HEK293 (cell line): ENCODE results near the gene ANGEL1.

Experiments used
- CTCF ChIP-seq: fragments of 450-650 bp; formaldehyde crosslinking; IDR thresholded peaks from 2 replicates; pipeline ENCODE4 v1.5.1; 2016; ENCODE audit warnings: missing biosample characterization, missing genetic modification characterization
- SCRT1 ChIP-seq: fragments of 450-650 bp; formaldehyde crosslinking; IDR thresholded peaks from 2 replicates; pipeline ENCODE4 v1.5.1; 2016; ENCODE audit warnings: missing biosample characterization, missing genetic modification characterization, borderline replicate concordance
- ZBTB21 ChIP-seq: fragments of 450-650 bp; formaldehyde crosslinking; IDR thresholded peaks from 2 replicates; pipeline ENCODE4 v1.5.1; 2017; ENCODE audit warnings: missing biosample characterization, missing genetic modification characterization
- ZBTB7A ChIP-seq: fragments of 450-650 bp; formaldehyde crosslinking; IDR thresholded peaks from 2 replicates; pipeline ENCODE4 v1.5.1; 2016; ENCODE audit warnings: low read depth, missing biosample characterization, missing genetic modification characterization
- ZFP3 ChIP-seq: fragments of 450-650 bp; formaldehyde crosslinking; IDR thresholded peaks from 2 replicates; pipeline ENCODE4 v1.5.1; 2016; ENCODE audit warnings: low read depth, missing biosample characterization, missing genetic modification characterization
- ZNF112 ChIP-seq: fragments of 450-650 bp; formaldehyde crosslinking; IDR thresholded peaks from 2 replicates; pipeline ENCODE4 v1.5.0; 2017; ENCODE audit warnings: missing biosample characterization, missing genetic modification characterization
- ZNF280D ChIP-seq: fragments of 450-650 bp; formaldehyde crosslinking; IDR thresholded peaks from 2 replicates; pipeline ENCODE4 v1.5.1; 2016; ENCODE audit warnings: missing biosample characterization, missing genetic modification characterization
- ZNF350 ChIP-seq: fragments of 450-650 bp; formaldehyde crosslinking; IDR thresholded peaks from 2 replicates; pipeline ENCODE4 v1.5.0; 2017; ENCODE audit warnings: missing biosample characterization, mild to moderate bottlenecking, missing genetic modification characterization
- ZNF549 ChIP-seq: fragments of 450-650 bp; IDR thresholded peaks from 2 replicates; pipeline ENCODE4 v1.5.1; 2018; ENCODE audit warnings: missing biosample characterization, missing genetic modification characterization, mild to moderate bottlenecking, inconsistent platforms, moderate library complexity
- ZNF776 ChIP-seq: fragments of 450-650 bp; formaldehyde crosslinking; IDR thresholded peaks from 2 replicates; pipeline ENCODE4 v1.5.0; 2017; ENCODE audit warnings: missing biosample characterization, missing genetic modification characterization, borderline replicate concordance
- ZSCAN30 ChIP-seq: fragments of 450-650 bp; IDR thresholded peaks from 2 replicates; pipeline ENCODE4 v1.5.1; 2018; ENCODE audit warnings: missing biosample characterization, mild to moderate bottlenecking, missing genetic modification characterization, moderate library complexity
- TF ChIP-seq, protein P1 (sequence below): fragments of 450-650 bp; formaldehyde crosslinking; IDR thresholded peaks from 2 replicates; pipeline ENCODE4 v1.5.1; 2016; ENCODE audit warnings: missing biosample characterization, missing genetic modification characterization

DNA sequence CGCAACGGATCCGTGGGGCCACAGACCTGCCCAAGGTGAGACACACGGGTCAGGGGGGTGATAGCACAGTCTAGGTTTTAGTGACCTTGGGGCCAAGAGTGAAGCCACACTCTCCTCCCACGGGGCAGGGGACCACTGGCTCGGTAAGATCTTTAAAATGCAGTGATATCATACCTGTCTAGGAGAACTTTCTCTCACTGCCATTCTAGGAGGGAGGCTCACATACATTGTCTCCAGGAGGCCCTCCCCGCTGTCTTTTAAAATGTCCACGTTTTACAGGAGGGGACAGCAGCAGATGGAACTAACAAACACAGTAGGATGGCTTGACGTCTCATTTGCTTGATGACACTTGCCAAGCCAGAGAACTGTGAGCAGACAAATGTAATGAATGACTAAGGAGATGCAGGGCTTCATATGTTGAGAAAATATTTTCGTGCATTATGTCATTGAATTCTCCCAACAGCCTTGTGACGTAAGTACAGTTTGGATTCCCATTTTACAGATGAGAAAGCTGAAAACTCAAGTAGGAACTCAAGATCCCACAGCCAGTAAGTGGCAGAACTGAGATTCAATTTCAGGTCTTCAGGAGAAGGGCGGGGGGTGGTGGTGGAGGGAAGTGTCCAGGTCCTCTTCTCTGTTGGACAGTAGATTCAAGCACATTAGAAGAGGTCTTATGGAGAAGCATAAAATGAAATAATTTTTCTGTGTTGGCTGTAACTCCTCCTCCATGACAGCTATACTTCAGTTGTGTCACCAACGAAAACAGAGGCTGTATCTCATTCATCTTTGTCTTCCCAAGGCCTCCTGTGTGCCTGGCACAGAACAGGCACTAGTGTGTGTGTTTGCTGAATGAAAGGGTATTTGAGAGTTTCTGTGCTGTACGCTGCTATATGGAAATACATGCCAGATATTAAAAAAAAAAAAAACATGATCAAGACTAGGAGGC is 49.3 kb downstream of the ANGEL1 start:
- TF ChIP-seq CTCF (tag by site-specific recombination) (no peak), ZNF350 (tag by site-specific recombination) (no peak), ZNF549 (no peak), ZBTB21 (tag by site-specific recombination) (no peak), ZNF776 (no peak), ZSCAN30 (tag by site-specific recombination) (no peak), SCRT1 (tag by site-specific recombination) (no peak), ZBTB7A (tag by site-specific recombination) (no peak), ZNF280D (tag by site-specific recombination) (no peak), ZNF112 (tag by site-specific recombination) (no peak), ZFP3 (tag by site-specific recombination) (no peak)
- TF ChIP-seq, protein P1, sequence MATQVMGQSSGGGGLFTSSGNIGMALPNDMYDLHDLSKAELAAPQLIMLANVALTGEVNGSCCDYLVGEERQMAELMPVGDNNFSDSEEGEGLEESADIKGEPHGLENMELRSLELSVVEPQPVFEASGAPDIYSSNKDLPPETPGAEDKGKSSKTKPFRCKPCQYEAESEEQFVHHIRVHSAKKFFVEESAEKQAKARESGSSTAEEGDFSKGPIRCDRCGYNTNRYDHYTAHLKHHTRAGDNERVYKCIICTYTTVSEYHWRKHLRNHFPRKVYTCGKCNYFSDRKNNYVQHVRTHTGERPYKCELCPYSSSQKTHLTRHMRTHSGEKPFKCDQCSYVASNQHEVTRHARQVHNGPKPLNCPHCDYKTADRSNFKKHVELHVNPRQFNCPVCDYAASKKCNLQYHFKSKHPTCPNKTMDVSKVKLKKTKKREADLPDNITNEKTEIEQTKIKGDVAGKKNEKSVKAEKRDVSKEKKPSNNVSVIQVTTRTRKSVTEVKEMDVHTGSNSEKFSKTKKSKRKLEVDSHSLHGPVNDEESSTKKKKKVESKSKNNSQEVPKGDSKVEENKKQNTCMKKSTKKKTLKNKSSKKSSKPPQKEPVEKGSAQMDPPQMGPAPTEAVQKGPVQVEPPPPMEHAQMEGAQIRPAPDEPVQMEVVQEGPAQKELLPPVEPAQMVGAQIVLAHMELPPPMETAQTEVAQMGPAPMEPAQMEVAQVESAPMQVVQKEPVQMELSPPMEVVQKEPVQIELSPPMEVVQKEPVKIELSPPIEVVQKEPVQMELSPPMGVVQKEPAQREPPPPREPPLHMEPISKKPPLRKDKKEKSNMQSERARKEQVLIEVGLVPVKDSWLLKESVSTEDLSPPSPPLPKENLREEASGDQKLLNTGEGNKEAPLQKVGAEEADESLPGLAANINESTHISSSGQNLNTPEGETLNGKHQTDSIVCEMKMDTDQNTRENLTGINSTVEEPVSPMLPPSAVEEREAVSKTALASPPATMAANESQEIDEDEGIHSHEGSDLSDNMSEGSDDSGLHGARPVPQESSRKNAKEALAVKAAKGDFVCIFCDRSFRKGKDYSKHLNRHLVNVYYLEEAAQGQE (tag by site-specific recombination): no peak
